Right lobe of liver (tissue), 6 donors: Measurements from ENCODE around the gene GPATCH2. TPM values are rescaled to one million over a fixed set of nuclear protein-coding genes. Genes with fewer than 3 reads are reported as not detected.

ENCODE experiments used
- ATAC-seq, 4 donors: fragments of 200-7000 bp; cut with Tn5 transposase; one replicate each; pipeline ENCODE4 v1.9.1; 2020; ENCODE audit warnings: mild to moderate bottlenecking in 4 of 4, moderate library complexity in 4 of 4
- DNase-seq, 3 donors: peaks; one replicate each; pipeline ENCODE4 v3.0.0-alpha.2; 2020
- H3K27ac ChIP-seq, 3 donors: fragments of 200-600 bp; one replicate each; pipeline ENCODE4 v1.8.0; 2022
- H3K27me3 ChIP-seq, 2 donors: fragments of 200-600 bp; one replicate each; pipeline ENCODE4 v1.8.0; 2022
- H3K36me3 ChIP-seq, 4 donors: fragments of 200-600 bp; sonication (generic) in 1 of 4; one replicate each; pipeline versions ENCODE4 v1.5.1 to v1.8.0; 2017 to 2022; ENCODE audit warnings: control low read depth in 1 of 4
- H3K4me1 ChIP-seq, 4 donors: fragments of 200-600 bp; sonication (generic) in 1 of 4; one replicate each; pipeline versions ENCODE4 v1.5.1 to v1.8.0; 2017 to 2022; ENCODE audit warnings: control low read depth in 1 of 4
- H3K4me3 ChIP-seq, 3 donors: fragments of 200-600 bp; one replicate each; pipeline ENCODE4 v1.8.0; 2022
- H3K9me3 ChIP-seq, 4 donors: fragments of 200-600 bp; sonication (generic) in 1 of 4; one replicate each; pipeline versions ENCODE4 v1.5.1 to v1.8.0; 2017 to 2022; ENCODE audit warnings: control low read depth in 1 of 4
- POLR2A ChIP-seq: fragments of 450-650 bp; IDR thresholded peaks from one replicate; pipeline ENCODE4 v1.6.1; 2017; ENCODE audit warnings: antibody characterized with exemption, mild to moderate bottlenecking
- WGBS: methylation state at CpG from one replicate; pipeline ENCODE4 v1.1.6; 2018; ENCODE audit warnings: low coverage, low lambda C conversion rate; ENCODE audit not compliant: insufficient coverage; ENCODE audit errors: missing lambda C conversion rate; 5-methylcytosine and 5-hydroxymethylcytosine counted together
- intact Hi-C, 2 donors: fragments of 100-400 bp; cut with DNase I; formaldehyde crosslinking; loops; one replicate each; pipeline versions ENCODE4 v1.11.2 to v1.14.1; 2022
- total RNA-seq, 6 experiments: library from RNA; depleted of rRNA in 2 of 6; stranded (reverse); fragments of >200 nt in 2 of 6; fragmentation: NEBNext Ultra II Directional in 3 of 6; extraction: Animal tissue kit (Norgen Biotek cat#: 25700) in 3 of 6; gene quantifications; one replicate each; pipeline versions ENCODE4 v1.1.0 to v1.2.4, GENCODE V29; 2016 to 2023
- TF ChIP-seq, protein P1 (sequence below), 4 donors: fragments of 200-600 bp in 3 of 4; fragments of 450-650 bp in 1 of 4; IDR thresholded peaks; one replicate each; pipeline versions ENCODE4 v1.5.1 to v1.8.0; 2016 to 2022; ENCODE audit warnings: antibody characterized with exemption in 4 of 4, mild to moderate bottlenecking in 2 of 4
- donor health status: DM: no; HTN: yes; CAD: no.
- donor health status: DM: no; HTN: no; CAD: no.
- donor health status: DM: no; HTN: no; CAD: no.
- donor health status: DM: no; HTN: yes; CAD: no.
- donor health status: DM: no; HTN: yes; CAD: no.

Gene GPATCH2
- total RNA-seq, 6 experiments from 2014 or later, result 3.3 to 6.6 (median 4.6) TPM

DNA sequence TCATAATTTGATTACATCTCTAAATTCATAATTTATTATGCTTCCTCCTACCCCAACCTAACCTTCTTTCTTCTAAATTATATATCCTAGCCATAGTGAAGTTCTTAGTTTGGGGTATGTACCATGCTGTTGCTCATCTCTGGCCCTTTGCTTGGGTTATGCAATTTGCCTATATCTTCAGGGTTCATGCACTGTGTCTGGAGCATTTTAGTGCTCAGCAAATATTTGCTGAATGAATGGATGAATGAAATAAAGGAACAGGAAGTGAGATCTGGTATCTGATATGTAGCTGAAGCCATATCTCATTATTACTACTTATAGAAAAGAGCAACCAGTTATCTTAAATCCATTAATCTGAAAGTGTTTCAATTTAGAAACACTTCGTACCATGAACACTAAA, 137.6 kb downstream of the GPATCH2 start:
- TF ChIP-seq, protein P1, sequence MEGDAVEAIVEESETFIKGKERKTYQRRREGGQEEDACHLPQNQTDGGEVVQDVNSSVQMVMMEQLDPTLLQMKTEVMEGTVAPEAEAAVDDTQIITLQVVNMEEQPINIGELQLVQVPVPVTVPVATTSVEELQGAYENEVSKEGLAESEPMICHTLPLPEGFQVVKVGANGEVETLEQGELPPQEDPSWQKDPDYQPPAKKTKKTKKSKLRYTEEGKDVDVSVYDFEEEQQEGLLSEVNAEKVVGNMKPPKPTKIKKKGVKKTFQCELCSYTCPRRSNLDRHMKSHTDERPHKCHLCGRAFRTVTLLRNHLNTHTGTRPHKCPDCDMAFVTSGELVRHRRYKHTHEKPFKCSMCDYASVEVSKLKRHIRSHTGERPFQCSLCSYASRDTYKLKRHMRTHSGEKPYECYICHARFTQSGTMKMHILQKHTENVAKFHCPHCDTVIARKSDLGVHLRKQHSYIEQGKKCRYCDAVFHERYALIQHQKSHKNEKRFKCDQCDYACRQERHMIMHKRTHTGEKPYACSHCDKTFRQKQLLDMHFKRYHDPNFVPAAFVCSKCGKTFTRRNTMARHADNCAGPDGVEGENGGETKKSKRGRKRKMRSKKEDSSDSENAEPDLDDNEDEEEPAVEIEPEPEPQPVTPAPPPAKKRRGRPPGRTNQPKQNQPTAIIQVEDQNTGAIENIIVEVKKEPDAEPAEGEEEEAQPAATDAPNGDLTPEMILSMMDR (IDR thresholded peaks at IDR 0.05), result no peak
- no peak for TF ChIP-seq POLR2A
- ATAC-seq (no peak), DNase-seq (no peak)
- Histone ChIP-seq H3K36me3 (no peaks in the 10 kb centered on the region), H3K27me3 (no peaks in the 10 kb centered on the region), H3K9me3 (no peaks in the 10 kb centered on the region), H3K27ac (no peak overlapping the region), H3K4me3 (no peak overlapping the region), H3K4me1 (no peaks in the 10 kb centered on the region)
- 100% methylated on average over 1 of the region's 1 CpG for WGBS
- intact Hi-C loops, result no loop called here

DNA sequence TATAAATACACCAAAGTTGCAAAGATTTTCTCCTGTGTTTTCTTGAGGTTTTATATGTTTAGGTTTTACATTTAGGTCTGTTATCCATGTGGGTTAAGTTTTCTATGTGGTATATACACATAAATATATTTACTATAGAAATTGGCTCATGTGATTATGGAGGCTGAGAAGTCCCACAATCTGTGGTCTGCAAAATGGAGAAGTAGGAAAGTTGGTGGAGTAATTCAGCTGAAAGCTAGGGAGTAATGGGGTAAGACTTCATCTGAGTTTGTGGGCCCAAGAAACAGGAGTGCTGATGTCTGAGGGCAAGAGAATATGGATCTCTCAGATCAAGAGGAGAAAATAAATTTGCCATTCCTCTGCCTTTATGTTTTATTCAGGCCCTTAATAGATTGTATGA, 146.0 kb downstream of the GPATCH2 start:
- H3K9me3 ChIP-seq, result no peaks in the 10 kb centered on the region
- no peaks in the 10 kb centered on the region for H3K4me1 ChIP-seq
- ATAC-seq (no peak), DNase-seq (no peak)
- no peaks in the 10 kb centered on the region for H3K36me3 ChIP-seq
- H3K27me3 ChIP-seq, result no peaks in the 10 kb centered on the region
- no peak overlapping the region for H3K4me3 ChIP-seq
- intact Hi-C loops, result no loop called here
- TF ChIP-seq, protein P1 (IDR thresholded peaks at IDR 0.05), result no peak
- TF ChIP-seq POLR2A, result no peak
- H3K27ac ChIP-seq, result no peak overlapping the region

DNA sequence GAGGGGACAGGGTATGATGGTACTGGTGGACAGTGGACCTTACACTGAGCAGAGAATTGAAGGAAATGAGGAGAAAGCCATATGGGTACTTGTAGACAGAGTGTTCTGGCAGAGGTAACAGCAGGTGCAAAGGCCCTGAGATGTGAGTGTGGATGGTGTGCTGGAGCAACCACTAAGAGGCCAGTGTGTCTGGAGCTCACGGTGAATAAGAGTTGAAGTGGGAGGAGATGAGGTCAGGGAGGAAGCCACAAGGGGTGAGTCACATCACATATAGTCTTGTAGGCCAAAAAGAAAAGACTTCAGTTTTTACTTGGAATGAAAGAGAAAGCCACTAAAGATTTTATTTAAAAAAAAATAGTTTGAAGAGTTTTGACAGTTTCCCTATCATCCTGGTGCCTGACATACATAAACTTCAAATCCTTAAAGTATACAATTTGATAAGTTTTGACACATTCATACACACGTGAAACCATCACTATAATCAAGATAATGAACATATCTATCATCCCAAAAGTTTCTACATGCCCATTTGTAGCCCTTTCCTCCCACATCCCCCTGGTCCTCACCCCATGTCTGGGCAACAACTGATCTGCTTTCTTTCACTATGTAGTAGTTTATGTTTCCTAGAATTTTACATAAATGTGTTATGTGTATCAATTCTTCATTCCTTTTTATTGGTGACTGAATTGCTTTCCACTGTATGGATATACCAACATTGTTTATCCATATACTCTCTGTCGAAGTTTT, 148.4 kb downstream of the GPATCH2 start:
- intact Hi-C loops, result no loop called here
- H3K4me3 ChIP-seq, result no peak overlapping the region
- no peaks in the 10 kb centered on the region for H3K27me3 ChIP-seq
- no peaks in the 10 kb centered on the region for H3K9me3 ChIP-seq
- WGBS, result 76% methylated on average over 3 of the region's 3 CpGs
- ATAC-seq, result no peak
- H3K27ac ChIP-seq, result no peak overlapping the region
- no peaks in the 10 kb centered on the region for H3K36me3 ChIP-seq
- no peak for TF ChIP-seq POLR2A
- TF ChIP-seq, protein P1 (IDR thresholded peaks at IDR 0.05), result no peak
- no peak for DNase-seq
- no peaks in the 10 kb centered on the region for H3K4me1 ChIP-seq

DNA sequence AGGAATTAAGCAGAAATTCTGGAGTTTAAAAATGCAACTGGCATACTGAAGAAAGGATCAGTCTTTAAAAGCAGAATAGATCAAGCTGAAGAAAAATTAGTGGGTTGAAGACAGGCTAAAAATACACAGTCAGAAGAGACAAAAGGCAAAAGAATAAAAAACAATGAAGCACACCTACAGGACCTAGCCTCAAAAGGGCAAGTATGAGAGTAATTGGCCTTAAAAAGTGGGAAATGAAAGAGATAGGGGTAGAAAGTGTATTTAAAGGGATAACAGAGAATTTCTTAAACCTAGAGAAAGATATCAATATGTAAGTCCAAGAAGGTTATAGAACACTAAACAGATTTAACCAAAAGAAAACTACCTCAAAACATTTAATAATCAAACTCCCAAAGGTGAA, 152.4 kb downstream of the GPATCH2 start:
- ATAC-seq (no peak), DNase-seq (no peak)
- H3K27ac ChIP-seq, result no peak overlapping the region
- no peaks in the 10 kb centered on the region for H3K27me3 ChIP-seq
- H3K36me3 ChIP-seq, result no peaks in the 10 kb centered on the region
- no peaks in the 10 kb centered on the region for H3K4me1 ChIP-seq
- no peak for TF ChIP-seq POLR2A
- TF ChIP-seq, protein P1 (IDR thresholded peaks at IDR 0.05), result no peak
- H3K4me3 ChIP-seq, result no peak overlapping the region
- intact Hi-C loops, result no loop called here
- H3K9me3 ChIP-seq, result no peaks in the 10 kb centered on the region

DNA sequence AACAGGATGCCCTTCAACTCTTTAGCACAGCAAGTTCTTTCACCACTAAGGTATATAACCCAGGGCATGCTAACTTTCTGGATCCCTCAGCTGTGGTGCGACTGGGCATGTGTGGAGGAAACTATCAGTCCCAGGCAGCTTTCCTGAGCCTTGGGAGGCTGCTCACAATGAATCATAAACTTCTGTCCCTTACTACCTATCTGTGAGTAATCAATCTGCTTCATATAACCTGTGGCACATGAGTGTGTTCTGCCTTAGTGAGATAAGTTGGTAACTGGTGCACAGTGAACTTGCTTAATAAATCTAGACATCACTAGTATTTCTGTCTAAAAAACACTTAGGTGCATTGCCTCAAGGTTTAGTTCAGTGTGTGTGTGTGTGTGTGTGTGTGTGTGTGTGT, 158.0 kb downstream of the GPATCH2 start:
- ATAC-seq, result no peak
- Histone ChIP-seq H3K36me3 (no peaks in the 10 kb centered on the region), H3K27me3 (no peaks in the 10 kb centered on the region), H3K9me3 (no peaks in the 10 kb centered on the region), H3K4me3 (no peak overlapping the region), H3K27ac (no peak overlapping the region), H3K4me1 (no peaks in the 10 kb centered on the region)
- DNase-seq, result no peak
- TF ChIP-seq POLR2A, result no peak
- TF ChIP-seq, protein P1 (IDR thresholded peaks at IDR 0.05), result no peak
- intact Hi-C loops, result no loop called here
- no CpG with 5 or more reads among the region's 1 CpG for WGBS
